ENCODE results near the gene NEO1.

GRCh38 chr15:73323956-73324355 is 271.7 kb downstream of the NEO1 start:
- no peak for TF ChIP-seq POLR2A (IDR thresholded peaks at IDR 0.05)
- TF ChIP-seq, protein P1, sequence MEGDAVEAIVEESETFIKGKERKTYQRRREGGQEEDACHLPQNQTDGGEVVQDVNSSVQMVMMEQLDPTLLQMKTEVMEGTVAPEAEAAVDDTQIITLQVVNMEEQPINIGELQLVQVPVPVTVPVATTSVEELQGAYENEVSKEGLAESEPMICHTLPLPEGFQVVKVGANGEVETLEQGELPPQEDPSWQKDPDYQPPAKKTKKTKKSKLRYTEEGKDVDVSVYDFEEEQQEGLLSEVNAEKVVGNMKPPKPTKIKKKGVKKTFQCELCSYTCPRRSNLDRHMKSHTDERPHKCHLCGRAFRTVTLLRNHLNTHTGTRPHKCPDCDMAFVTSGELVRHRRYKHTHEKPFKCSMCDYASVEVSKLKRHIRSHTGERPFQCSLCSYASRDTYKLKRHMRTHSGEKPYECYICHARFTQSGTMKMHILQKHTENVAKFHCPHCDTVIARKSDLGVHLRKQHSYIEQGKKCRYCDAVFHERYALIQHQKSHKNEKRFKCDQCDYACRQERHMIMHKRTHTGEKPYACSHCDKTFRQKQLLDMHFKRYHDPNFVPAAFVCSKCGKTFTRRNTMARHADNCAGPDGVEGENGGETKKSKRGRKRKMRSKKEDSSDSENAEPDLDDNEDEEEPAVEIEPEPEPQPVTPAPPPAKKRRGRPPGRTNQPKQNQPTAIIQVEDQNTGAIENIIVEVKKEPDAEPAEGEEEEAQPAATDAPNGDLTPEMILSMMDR (IDR thresholded peaks at IDR 0.05): no peak
